DMS 273 (cell line): ENCODE data around the gene NCLN.
"Not testable (repeated sequence)": the region's sequence is repeated elsewhere in the genome, so short reads cannot be mapped to it uniquely, and the experiment has no call there.

ENCODE experiments used
- DNase-seq: peaks from one replicate; lab custom pipeline; 2025; ENCODE audit not compliant: unreplicated experiment; lab: John Stamatoyannopoulos, UW

Gene NCLN

DNA sequence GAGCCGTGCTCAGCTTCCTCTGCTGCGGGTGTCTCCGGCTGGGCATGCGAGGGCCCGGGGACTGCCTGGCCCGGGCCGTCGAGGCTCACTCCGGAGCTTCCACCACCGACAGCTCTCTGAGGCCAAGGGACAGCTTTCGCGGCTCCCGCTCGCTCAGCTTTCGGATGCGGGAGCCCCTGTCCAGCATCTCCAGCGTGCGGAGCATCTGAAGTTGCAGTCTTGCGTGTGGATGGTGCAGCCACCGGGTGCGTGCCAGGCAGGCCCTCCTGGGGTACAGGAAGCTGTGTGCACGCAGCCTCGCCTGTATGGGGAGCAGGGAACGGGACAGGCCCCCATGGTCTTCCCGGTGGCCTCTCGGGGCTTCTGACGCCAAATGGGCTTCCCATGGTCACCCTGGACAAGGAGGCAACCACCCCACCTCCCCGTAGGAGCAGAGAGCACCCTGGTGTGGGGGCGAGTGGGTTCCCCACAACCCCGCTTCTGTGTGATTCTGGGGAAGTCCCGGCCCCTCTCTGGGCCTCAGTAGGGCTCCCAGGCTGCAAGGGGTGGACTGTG lies 5.9 kb upstream of the NCLN start:
- no peak for DNase-seq

DNA sequence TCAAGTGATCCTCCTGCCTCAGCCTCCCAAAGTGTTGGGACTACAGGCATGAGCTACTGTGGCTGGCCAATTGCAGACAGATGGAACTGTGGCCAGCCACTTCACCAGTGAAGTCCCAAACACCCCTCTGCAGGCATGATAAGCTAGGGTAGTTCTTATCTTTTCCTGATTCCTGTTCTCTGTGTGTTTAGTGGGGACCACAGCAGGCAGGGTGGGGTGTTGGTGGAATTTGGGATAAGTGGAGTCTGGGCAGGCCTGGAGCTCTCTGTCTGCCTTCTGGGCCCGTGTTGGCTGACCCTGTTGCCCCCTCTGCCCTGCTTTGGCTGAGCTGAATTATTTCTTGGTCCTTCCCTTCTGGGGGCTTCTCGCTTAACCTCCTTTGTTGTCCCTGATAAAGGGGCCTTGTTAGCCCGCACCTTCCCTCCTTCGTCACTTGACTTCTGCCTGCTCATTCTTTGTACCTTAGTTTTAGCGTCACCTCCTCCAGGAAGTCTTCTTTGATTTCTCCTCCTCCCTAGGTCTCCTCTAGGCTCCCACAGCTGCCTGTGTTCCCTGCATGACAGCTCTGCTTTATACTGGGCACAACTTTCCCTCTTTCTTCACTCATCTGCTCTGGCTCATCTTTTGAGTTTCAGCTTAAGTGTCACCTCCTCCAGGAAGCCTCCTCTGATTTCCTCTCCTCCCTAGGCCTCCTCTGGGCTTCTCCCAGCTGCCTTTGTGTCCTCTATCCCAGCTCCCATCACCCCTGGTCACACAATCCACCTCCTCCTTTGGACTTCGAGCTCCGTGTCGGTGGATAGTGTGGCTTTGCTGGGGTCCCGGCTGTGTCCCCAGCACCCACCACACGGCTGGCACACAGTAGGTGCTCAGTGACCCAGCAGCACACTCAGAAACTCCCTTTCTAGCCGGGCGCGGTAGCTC lies 1.7 kb upstream of the NCLN start:
- no peak for DNase-seq

DNA sequence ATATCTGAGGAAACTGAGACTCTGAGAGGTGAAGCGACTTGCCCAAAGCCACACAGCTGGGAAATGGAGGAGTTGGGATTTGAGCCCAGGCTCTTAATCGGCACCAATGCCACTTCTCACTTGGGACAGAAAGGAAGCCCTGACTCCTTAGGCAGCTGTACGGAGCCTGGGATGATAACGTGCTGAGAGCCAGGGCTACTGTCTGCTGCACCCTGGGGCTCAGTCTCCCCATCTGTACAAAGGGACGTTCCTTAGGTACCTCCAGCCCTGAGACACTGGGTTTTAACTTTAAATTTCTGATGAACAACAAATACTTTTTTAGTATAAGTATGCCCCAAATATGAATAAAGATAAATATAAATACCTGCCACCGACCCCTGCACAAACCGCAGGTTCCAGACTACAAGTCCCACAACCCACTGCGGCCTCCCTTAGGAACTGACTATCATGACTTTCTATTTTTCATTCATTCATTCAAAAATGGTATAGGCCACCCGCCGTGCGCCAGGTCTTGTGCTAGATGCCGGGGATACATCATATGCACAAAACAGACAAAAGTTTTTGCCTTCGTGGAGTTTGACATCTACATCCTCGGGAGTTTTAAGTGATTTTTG lies 776 bp upstream of the NCLN start:
- peak; percentile 90 for DNase-seq

DNA sequence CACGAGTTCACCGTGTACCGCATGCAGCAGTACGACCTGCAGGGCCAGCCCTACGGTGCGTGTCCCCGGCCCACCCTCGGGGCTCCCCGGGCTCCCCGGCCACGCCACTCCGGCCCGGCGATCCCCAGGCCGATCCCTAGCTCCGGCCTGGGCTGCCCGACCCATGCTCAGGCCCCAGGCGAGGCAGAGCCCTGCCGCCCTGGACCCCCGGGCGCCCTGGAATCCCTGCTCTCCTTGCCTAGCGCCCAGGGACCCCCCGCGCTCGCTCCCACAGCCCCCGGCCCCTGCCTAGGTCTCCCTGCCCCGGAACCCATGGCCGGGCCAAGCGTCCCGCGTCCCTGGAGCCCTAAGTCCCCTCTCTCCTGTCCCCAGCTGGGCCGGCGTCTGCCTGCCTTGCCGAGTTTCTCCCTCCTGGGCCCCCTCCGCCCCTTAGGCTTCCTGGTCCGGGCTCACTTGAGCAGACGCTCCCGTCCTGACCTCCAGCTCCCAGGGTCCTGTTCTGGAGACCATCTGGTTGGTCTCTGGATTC lies 494 bp downstream of the NCLN start:
- DNase-seq = peak; percentile 63

DNA sequence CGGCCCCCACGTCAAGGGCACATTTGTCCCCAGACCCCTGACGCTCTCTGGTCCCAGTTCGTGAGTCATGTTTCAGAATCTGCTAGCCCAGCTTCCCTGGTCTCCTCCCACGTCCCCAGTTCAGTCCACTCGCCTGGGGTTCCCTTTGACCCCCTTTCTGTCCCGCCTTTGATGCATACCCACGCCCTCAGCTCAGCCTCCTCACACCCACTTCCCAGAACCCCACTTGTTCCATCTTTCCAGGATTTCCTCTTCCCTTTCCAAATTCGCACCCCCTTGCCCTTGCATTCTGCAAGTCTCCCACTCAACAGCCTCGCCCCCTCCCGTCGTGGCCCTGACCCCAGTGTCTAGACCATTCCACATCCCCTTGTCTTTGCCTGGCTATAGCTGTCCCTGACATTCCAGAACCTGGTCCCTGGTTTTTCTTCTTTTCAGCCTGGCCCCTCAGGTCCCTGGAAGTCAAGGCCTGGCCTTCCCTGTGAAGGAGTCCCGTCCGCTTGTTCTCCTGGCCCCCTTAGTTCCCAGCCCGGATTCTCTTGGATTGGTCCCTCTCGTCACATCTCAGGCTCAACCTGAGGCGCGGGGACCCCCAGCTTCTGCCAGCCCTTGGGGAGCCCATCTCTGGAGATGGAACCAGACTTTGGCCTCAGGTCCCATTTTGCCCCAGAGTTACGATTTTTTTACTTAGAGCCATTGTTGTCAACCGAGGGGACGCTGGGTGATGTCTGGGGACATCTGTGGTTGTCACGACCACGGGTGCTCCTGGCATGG lies 1.3 kb downstream of the NCLN start:
- no peak for DNase-seq

DNA sequence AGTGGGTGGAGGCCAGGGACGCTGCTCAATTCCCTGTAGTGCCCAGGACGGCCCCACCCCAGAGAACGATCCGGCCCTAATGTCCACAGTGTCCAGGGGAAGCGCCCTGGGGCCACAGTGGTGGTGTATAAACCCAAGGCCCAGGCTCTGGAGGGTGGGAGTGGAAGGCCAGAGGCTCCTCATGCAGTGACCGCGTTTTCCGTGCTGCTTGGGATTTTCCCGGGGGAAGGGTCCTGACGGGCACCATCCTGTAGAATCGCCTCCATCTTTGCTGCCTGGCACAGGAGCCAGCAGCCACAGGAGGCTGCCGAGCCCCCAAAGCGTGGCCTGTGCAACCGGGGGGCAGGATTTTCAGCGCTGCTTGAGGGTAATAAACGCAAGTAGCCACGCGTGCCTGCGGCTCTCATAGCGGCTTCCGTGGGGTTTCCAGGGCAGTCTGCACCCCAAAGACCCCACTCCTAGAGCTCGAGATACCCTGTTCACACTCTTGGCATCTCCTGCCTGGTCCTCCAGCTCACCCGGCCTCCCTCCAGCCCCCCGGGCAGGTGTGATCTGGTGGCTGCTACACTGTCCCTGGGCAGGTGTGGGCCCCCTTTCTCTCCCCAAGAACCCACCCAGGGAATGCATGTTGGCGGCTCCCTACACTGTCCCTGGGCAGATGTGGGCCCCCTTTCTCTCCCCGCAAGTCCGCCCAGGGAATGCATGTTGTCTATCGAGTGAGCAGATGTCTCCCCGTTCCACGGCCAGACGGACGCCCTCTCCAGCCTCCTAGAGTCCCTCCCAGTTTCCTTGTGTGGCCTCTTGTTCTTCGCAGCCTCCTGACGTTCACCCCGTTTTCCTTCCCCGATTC lies 2.2 kb downstream of the NCLN start:
- no peak for DNase-seq

DNA sequence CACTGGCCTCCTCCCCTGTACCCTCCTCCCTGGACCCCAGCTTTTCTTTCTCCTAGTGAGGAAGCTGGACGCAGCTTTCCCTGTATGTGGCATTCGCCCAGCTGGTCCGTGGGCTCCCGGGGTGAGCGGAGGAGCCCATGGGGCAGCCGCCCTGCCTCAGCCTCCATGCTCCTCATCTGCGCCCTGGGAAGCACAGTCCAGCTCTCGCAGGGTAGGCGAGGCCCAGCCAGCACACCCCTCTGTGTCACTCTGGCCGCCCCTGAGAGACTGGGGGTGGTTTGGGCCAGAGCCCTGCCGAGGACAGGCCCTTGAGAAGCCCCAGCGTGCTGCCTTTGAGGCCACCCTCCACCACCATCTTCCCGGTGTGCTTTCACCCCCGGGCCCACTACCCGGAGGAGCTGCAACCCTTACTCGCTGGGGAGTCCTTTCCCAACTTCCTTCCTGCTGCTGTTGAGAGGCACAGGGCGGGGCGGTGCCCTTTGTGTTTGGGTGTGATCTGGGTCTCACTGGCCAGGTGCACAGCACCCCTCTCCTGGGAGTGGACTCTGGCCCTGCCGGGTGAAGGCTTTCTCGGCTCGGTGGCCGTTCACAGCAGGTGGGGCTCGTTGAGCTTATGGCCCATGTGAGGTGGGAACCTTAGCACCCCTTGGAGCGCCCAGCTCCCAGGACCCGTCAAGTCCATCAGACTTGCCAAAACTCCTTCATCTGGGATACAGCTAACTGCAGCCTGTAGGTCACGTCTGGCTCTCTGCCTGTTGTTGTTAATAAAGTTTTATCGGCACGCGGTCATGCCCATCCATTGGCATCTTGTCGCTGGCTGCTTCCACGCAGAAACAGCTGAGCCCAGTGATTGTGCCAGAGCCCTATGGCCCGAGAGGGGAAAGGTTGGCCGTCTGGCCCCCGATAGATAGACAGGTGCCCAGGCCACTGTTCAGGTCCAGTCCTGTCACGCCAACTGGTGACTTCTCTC lies 3.2 kb downstream of the NCLN start:
- DNase-seq = no peak

DNA sequence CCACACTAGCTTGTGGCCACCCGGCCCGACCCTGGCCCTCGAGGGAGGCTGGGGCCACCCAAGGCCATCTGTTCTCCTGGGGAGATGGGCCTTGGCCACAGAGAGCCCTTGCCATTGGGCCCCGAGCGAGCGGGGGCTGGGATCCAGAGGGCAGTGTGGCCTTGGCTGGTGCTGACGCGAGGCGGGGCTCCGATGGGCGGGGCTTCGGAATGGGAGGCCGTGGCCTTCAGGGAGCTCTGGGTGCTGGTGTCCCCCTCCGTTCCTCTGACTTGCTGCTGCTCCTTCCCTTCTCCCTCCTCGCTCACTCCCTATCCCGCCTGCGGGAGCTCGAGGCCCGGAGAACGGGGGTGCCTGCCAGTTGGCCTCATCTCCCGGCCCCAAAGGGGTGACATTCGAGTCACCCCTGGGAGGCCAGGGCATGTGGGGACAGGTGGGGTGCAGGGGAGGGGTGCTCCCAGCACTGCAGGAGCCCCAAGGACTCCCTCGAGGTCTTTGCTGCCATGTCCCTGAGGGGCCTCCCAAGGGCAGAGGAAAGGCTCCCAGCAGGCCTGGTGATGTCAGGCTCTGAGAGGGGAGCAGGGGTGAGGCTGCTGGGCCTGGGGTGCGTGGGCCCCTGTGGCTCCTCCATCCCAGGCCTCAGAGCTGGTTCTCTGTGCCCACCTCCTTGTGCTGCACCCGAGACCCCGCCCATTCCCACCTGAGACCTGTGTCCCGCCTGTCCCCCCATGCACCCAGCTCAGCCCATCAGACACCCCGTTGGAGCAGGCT lies 4.2 kb downstream of the NCLN start:
- DNase-seq = no peak

DNA sequence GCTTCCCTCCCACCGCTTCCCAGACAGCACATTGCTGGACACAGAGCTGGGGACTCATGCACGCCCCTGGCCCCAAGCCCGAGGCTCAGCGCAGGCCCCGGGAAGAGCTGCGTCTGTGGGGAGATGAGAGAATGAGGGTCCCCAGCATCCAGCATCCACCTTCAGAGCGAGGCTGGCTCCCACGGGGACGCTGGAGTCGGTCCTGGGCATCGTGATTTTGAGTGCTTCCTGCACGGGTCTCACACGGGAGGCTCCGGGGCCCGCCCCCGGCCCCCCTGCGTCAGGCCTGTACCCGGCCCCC lies 4.7 kb downstream of the NCLN start:
- DNase-seq = no peak

DNA sequence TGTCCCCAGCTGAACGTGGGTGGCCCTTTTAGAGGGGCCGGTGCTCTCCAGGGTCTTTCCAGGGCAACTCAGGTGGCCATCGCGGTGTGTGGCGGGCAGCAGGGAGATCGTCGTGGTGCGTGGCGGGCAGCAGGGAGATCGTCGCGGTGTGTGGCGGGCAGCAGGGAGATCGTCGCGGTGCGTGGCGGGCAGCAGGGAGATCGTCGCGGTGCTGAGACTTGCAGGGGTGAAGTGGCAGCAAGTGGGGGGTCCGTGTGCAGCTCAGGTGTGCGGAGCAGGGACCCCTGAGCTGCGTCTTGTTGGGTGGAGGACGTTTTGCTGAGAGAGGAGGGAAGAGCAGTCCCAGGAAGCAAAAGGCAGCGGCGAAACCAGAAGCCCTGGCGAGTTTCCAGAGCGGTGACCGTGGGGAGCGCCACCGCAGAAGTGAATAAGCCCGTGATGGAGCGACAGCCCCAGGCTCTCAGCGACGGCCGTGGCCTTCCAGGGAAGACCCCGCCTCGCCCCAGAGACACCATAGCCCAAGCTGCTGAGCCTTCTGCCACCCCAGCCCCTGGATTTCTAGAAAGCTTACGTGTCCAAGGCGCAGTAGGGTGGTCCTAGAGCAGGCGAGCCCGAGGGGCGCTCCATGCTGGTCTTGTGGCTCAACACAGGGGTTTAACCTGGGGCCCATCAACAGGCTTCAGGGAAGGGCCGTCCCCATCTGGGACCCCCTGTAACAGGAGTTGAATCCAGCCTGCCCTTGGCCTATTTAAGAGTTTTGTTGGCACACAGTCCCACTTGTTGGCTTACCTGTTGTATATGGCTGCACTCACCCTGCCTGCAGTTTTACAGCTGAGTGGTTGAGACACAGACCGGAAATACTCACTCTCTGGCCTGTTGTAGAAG lies 5.4 kb downstream of the NCLN start:
- DNase-seq = no peak

DNA sequence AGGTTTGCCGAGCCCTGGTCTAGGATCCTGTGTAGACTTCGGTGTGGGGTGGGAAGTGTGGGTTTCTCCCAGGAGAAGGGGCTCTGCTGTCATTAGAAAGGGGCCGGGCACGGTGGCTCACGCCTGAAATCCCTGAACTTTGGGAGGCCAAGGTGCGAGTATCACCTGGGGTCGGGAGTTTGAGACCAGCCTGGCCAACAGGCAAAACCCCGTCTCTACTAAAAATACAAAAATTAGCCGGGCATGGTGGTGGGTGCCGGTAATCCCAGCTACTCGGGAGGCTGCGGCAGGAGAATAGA lies 6.0 kb downstream of the NCLN start:
- DNase-seq = not testable (repeated sequence)

DNA sequence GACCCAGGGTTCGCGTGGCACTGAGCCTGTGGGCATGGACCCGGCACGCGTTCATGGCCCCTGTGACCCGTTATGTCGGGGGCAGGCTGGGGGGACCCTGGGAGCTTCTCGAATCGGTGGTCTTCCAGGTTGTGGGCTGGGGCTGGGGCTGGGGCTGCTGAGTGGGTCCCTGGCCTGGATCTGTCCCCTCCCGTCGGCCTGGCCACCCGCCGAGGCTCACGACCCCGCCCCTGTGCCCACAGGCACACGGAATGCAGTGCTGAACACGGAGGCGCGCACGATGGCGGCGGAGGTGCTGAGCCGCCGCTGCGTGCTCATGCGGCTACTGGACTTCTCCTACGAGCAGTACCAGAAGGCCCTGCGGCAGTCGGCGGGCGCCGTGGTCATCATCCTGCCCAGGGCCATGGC lies 6.5 kb downstream of the NCLN start:
- no peak for DNase-seq

DNA sequence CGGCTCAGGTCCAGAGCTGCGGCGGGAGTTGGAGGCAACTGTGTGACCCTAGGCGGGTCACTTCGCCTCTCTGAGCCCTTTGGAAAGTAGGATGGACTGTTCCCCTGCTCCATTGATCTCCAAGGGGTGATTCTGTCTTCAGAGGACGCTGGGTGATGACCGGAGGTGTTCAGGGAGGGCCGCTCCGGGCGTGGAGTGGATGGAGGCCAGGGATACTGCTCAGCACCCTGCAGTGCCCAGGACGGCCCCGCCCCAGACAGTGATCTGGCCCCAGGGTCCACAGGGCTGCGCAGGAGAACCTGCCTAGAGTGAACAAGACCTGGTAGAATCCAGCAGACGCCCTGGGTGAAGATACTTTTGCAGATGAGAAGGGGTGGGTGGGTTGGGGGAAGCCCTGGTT lies 7.0 kb downstream of the NCLN start:
- no peak for DNase-seq

DNA sequence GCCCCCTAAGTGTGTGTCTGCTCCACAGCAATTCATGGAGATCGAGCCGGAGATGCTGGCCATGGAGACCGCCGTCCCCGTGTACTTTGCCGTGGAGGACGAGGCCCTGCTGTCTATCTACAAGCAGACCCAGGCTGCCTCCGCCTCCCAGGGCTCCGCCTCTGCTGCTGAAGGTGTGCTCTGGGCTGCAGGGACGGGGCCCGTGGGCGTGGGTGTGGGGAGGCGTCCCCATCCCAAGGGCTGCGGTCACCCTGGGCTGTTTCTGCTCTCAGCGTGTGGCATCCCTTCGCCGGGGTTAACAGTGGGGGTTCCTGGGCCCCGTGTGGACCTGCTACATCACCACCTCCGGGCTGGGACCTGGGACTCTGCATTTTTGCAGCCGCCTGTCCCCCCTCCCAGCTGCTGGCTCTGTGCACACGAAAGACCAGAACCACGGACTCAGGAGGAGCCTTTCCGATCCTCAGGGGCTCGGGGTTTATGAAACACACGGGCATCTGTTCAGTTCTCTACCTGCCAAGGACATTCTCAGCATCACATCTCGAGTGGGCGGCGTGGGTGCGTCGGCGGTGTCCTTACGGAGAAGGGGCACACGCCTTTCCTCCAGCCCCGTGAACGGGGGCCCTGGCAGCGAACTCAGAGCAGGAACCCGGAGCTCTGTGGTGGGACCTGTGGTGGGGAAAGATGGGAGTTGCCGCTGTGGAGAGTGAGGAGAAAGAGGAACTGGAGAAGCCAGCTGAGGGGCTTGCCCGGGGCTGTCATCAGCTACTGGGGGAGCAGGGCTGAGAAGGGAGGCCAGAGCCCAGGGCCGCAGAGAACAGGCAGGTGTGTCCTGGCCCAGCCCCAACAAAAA lies 7.8 kb downstream of the NCLN start:
- DNase-seq = no peak

DNA sequence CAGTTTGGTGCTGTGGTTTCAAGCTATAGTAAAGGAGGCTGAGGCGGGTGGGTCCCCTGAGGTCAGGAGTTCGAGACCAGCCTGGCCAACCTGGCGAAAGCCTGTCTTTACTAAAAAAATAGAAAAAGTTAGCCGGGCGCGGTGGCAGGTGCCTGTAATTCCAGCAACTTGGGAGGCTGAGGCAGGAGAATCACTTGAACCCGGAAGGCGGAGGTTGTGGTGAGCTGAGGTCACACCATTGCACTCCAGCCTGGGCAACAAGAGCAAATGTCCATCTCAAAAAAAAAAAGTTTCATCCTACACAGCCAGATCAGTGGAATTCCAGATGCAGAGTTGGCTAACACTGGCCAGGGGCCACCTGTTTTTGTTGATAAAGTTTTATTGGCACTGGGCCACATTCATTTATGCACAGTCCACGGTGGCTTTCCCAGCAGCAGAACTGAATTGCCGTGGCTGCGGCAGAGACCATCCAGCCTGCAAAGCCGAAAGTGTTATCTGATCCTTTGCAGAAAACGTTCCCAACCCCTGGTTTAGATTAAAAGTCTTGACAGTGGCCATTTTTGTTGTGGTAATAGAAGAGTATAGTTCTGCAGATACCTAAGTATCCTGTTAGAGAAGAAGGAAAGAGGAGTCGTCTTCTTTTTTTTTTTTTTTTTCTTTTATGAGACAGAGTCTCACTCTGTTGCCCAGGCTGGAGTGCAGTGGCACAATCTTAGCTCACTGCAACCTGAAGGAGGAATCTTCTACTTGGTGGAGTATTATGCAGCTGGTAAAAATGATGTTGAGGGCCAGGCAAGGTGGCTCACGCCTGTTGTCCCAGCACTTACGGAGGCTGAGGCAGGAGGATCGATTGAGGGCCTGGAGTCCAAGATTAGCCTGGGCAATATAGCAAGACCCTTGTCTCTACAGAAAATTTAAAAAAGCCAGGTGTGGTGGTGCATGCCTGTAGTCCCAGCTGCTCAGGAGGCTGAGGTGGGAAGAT lies 8.7 kb downstream of the NCLN start:
- peak; percentile 57 for DNase-seq
